ENCODE data around the gene EHMT2.

DNA sequence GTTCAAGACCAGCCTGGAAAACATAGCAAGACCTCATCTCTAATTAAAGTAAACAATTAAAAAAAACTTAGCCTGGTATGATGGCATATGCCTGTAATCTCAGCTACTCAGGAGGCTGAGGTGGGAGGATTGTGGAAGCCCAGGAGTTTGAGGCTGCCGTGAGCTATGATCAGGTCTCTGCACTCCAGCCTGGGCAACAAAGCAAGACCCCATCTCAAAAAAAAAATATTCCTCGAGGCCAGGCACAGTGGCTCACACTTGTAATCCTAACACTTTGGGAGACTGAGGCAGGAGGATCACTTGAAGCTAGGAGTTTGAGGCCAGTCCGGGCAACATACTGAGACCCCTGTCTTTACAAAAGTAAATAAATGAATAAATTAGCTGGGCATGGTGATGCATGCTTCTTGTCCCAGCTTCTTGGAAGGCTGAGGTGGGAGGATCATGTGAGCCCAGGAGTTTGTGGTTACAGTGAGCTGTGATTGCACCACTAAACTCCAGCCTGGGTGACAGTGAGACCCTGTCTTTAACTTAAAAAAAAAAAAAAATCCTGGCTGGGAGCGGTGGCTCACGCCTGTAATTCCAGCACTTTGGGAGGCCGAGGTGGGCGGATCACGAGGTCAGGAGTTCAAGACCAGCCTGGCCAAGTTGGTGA lies 20.7 kb upstream of the EHMT2 start:
- TF ChIP-seq CTCF (conservative IDR thresholded peaks at IDR 0.05 in 1 of 2, IDR thresholded peaks at IDR 0.05 in 1 of 2; ENCODE audit: low read depth in 1 of 2, low read length in 2 of 2): no peak
- TF ChIP-seq EZH2 (IDR thresholded peaks at IDR 0.05; ENCODE audit: low read length, missing control alignments): no peak
